GM12891 (cell line): ENCODE data around the gene MED20.

Source experiments
- PAX5 ChIP-seq: IDR thresholded peaks from 2 replicates; pipeline ENCODE4 v1.6.1; 2011; ENCODE audit warnings: low read length, moderate library complexity, mild to moderate bottlenecking; ENCODE audit not compliant: insufficient read depth, severe bottlenecking
- POLR2A ChIP-seq: IDR thresholded peaks from 2 replicates; pipeline ENCODE4 v1.6.1; 2011; ENCODE audit warnings: low read depth, low read length, control low read depth
- POLR2AphosphoS5 ChIP-seq: IDR thresholded peaks from 2 replicates; pipeline ENCODE4 v1.6.1; 2011; ENCODE audit warnings: low read depth, low read length, control low read depth
- POU2F2 ChIP-seq: IDR thresholded peaks from 2 replicates; pipeline ENCODE4 v1.6.1; 2011; ENCODE audit warnings: low read depth, mild to moderate bottlenecking, control low read depth, low read length, moderate library complexity
- SPI1 ChIP-seq: IDR thresholded peaks from 2 replicates; pipeline ENCODE4 v1.6.1; 2011; ENCODE audit warnings: low read depth, low read length, control low read depth
- TAF1 ChIP-seq: IDR thresholded peaks from 2 replicates; pipeline ENCODE4 v1.6.1; 2011; ENCODE audit warnings: low read depth, low read length, control low read depth

DNA sequence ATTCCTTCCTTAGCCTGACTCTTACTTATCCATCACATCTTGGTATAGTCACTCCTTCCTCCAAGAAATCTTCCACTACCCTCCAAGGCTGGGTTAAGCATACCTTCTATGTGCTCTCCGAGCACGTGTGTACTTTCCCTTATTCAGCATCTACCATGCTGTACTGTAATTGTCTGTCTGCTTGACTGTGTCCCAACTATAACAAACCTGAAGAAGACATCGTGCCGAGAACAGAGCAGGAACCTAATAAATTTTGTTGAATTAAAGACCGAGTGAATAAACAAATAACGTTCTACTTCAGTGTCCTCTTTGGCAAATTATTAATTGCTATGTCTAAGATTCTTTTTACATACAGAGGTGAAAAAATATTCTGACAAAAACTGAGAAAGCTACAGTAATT is 61.6 kb downstream of the MED20 start:
- no peak for TF ChIP-seq POLR2A
- TF ChIP-seq TAF1, result no peak
- TF ChIP-seq POU2F2, result no peak
- TF ChIP-seq SPI1, result no peak
- no peak for TF ChIP-seq POLR2AphosphoS5
- TF ChIP-seq PAX5, result no peak
